Left lung (tissue), 10 donors: ENCODE data around the gene C12orf57. TPM values are rescaled to one million over a fixed set of nuclear protein-coding genes. Genes with fewer than 3 reads are reported as not detected.
A peak's percentile ranks its signal among the peaks of the same experiment; 100 is the strongest.

ENCODE experiments used
- ATAC-seq: fragments of 200-7000 bp; cut with Tn5 transposase; one replicate; pipeline ENCODE4 v1.9.1; 2020; ENCODE audit warnings: moderate library complexity
- DNase-seq, 4 donors: peaks; one replicate each; pipeline ENCODE4 v3.0.0-alpha.2; 2013 to 2020
- H3K27ac ChIP-seq, 2 donors: fragments of 200-600 bp; sonication (generic) in 1 of 2; one replicate each; pipeline versions ENCODE4 v1.5.0 to v1.8.0; 2020 to 2021
- H3K27me3 ChIP-seq, 2 donors: fragments of 200-600 bp; sonication (generic) in 1 of 2; one replicate each; pipeline versions ENCODE4 v1.5.0 to v1.8.0; 2020 to 2021
- H3K36me3 ChIP-seq, 2 donors: fragments of 200-600 bp; sonication (generic) in 1 of 2; one replicate each; pipeline versions ENCODE4 v1.5.0 to v1.8.0; 2020 to 2021
- H3K4me1 ChIP-seq, 2 donors: fragments of 200-600 bp; one replicate each; pipeline ENCODE4 v1.8.0; 2021
- H3K4me3 ChIP-seq, 2 donors: fragments of 200-600 bp; sonication (generic) in 1 of 2; one replicate each; pipeline versions ENCODE4 v1.5.0 to v1.8.0; 2020 to 2021; ENCODE audit warnings: mild to moderate bottlenecking in 1 of 2
- H3K9me3 ChIP-seq, 2 donors: fragments of 200-600 bp; sonication (generic) in 1 of 2; one replicate each; pipeline versions ENCODE4 v1.5.0 to v1.8.0; 2020 to 2021
- CTCF ChIP-seq, 2 donors: fragments of 200-600 bp; sonication (generic) in 1 of 2; IDR thresholded peaks; one replicate each; pipeline versions ENCODE4 v1.5.0 to v1.8.0; 2021; ENCODE audit warnings: antibody characterized with exemption in 2 of 2
- intact Hi-C, 2 donors: fragments of 100-400 bp; cut with DNase I; formaldehyde crosslinking; loops; one replicate each; pipeline versions ENCODE4 v1.11.2 to v1.14.2; 2022
- polyA plus RNA-seq, 6 donors: library from polyadenylated mRNA; unstranded; fragments of 120-200 nt; gene quantifications; one replicate each; pipeline ENCODE4 v1.2.1, GENCODE V29; 2013; ENCODE audit not compliant: insufficient read length in 6 of 6
- total RNA-seq, 2 donors: library from RNA; stranded (reverse); fragmentation: NEBNext Ultra II Directional; extraction: Animal tissue kit (Norgen Biotek cat#: 25700); gene quantifications; one replicate each; pipeline ENCODE4 v1.2.1, GENCODE V29; 2021
- donor health status: DM: no; HTN: yes; CAD: no.
- donor health status: DM: no; HTN: no; CAD: no.

C12orf57 gene
- total and polyA plus RNA-seq, 8 donors: 159 to 239 (median 199) TPM

DNA sequence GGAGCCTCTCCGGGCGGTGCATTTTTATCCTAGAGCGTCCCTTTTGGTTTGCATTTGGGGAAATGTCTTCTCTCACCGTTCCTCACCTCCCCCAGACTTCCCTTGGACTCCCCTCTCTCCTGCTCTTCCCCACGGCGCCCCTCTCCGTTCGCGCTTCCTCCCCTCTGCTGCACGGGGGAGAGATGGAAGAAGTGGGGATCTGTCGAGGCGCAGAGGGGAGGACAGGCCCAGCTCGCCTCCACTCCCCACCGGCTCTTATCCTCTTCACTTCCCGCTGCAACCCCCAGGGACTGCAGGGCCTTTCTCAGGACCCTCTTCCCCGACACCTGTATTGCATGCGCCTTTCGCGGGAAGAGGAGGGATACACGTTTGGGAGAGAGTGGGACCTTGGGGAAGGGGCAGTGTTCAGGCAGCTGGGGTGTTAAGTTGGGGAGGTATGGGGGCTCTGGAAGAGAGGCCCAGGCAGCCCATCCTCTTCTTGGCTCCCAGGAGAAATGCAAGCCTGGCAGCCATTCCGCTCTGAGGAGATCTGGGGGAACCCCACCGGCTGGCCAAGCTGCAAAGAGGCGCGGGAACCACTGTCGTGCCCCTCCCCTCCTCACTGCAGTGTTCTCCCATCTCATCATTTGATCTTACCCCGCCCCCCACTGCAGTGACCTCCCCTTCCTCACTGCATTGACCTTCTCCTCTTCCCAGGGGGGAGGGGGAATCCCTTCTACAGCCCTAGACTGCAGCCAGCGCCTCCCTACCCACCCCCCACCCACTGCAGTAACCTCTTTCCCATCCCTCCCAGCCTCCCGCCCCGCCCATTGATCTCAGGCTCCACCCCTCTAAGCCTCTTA, 28.7 kb upstream of the C12orf57 start:
- intact Hi-C loops: no loop called here
- TF ChIP-seq CTCF (IDR thresholded peaks at IDR 0.05): no peak
- peaks cover 0 to 40% of the 10 kb centered on the region in 2 donors for H3K27me3 ChIP-seq
- H3K36me3 ChIP-seq: peaks cover 0 to 12% of the 10 kb centered on the region in 2 donors
- no peaks in the 10 kb centered on the region for H3K9me3 ChIP-seq
- H3K4me1 ChIP-seq: peaks cover 0 to 24% of the 10 kb centered on the region in 2 donors
- ATAC-seq (peak; percentile 22), DNase-seq (peak in 1 of 4 donors; percentile 33)
- H3K4me3 ChIP-seq: peak overlapping the region; percentile 44 to 58
- H3K27ac ChIP-seq: peak overlapping the region; percentile 61 to 66

DNA sequence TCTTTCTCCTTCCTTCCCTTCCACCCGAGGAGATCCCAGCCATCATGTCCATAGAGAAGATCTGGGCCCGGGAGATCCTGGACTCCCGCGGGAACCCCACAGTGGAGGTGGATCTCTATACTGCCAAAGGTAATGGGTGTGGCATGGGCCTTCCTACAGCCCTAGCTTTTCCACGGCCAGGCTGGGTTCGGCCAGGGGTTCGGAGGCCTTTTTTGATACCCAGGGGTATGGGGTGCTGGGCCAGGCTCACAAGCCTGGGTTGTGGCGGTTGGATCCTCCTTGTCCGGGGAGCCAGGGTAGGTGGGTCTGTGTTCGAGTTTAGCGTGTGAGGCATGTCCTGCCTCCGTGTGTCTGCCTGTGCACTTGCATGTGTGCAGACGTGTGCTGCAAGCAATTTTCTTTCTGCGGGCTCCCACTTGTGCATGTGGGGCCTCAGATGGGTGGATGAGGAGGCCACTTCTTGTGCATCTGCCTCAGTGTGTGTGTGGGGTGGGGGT, 28.0 kb upstream of the C12orf57 start:
- intact Hi-C loops: no loop called here
- peaks cover 0 to 24% of the 10 kb centered on the region in 2 donors for H3K4me1 ChIP-seq
- H3K27me3 ChIP-seq: peaks cover 0 to 40% of the 10 kb centered on the region in 2 donors
- DNase-seq (peak in 1 of 4 donors; percentile 32), ATAC-seq (no peak)
- no peak overlapping the region for H3K27ac ChIP-seq
- peaks cover 0 to 16% of the 10 kb centered on the region in 2 donors for H3K36me3 ChIP-seq
- no peak for TF ChIP-seq CTCF (IDR thresholded peaks at IDR 0.05)
- H3K4me3 ChIP-seq: no peak overlapping the region
- no peaks in the 10 kb centered on the region for H3K9me3 ChIP-seq

- H3K27ac ChIP-seq: no peak overlapping the region
Observed at GRCh38 chr12:6916426-6917200, 27.2 kb upstream of the C12orf57 start.

DNA sequence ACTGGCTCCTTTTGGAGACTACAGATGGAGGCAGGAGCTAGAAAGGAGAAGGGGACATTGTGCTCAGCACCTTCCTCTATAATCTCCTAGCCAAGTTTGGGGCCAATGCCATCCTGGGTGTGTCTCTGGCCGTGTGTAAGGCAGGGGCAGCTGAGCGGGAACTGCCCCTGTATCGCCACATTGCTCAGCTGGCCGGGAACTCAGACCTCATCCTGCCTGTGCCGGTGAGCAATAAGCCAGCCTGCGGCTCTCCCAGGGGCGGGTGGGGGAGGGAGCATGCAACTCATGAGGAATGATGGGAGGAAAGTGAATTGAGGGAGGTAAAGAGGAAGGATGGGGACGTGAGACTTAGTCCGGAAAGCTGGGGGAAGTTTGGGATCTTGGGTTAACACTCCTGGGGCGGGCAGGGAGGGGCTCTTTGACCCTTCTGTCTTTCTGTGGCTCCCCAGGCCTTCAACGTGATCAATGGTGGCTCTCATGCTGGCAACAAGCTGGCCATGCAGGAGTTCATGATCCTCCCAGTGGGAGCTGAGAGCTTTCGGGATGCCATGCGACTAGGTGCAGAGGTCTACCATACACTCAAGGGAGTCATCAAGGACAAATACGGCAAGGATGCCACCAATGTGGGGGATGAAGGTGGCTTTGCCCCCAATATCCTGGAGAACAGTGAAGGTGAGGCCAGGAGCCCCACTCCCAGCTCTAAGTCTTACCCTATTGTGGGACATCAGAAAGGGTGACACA, 26.2 kb upstream of the C12orf57 start:
- no peak overlapping the region for H3K4me3 ChIP-seq
- DNase-seq: peak in 1 of 4 donors; percentile 16
- H3K4me1 ChIP-seq: peaks cover 0 to 29% of the 10 kb centered on the region in 2 donors
- no peaks in the 10 kb centered on the region for H3K9me3 ChIP-seq
- intact Hi-C loops: no loop called here
- no peak overlapping the region for H3K27ac ChIP-seq
- H3K27me3 ChIP-seq: peaks cover 0 to 33% of the 10 kb centered on the region in 2 donors
- no peak for TF ChIP-seq CTCF (IDR thresholded peaks at IDR 0.05)
- ATAC-seq: no peak
- peaks cover 0 to 18% of the 10 kb centered on the region in 2 donors for H3K36me3 ChIP-seq

More at GRCh38 chr12:6916426-6917200, 27.2 kb upstream of the C12orf57 start:
- H3K36me3 ChIP-seq: peaks cover 0 to 17% of the 10 kb centered on the region in 2 donors
- H3K4me1 ChIP-seq: peaks cover 0 to 24% of the 10 kb centered on the region in 2 donors
- intact Hi-C loops: no loop called here
- ATAC-seq: no peak
- DNase-seq: peak in 1 of 4 donors; percentile 28
- no peaks in the 10 kb centered on the region for H3K9me3 ChIP-seq
- peaks cover 0 to 40% of the 10 kb centered on the region in 2 donors for H3K27me3 ChIP-seq
- no peak overlapping the region for H3K4me3 ChIP-seq
- TF ChIP-seq CTCF (IDR thresholded peaks at IDR 0.05): no peak
